Vagina (tissue), 2 donors: ENCODE results near the gene TMEM91. TPM values are rescaled to one million over a fixed set of nuclear protein-coding genes. Genes with fewer than 3 reads are reported as not detected.
"Not testable (repeated sequence)": the region's sequence is repeated elsewhere in the genome, so short reads cannot be mapped to it uniquely, and the experiment has no call there.

ENCODE experiments used
- DNase-seq, 2 donors: peaks; one replicate each; pipeline ENCODE4 v3.0.0-alpha.2; 2017; ENCODE audit errors: extremely low spot score in 2 of 2
- H3K27ac ChIP-seq: fragments of 200-600 bp; sonication (generic); one replicate; pipeline ENCODE4 v1.5.1; 2019
- H3K27me3 ChIP-seq: fragments of 200-600 bp; sonication (generic); one replicate; pipeline ENCODE4 v1.5.1; 2019
- H3K36me3 ChIP-seq, 2 donors: fragments of 200-600 bp; sonication (generic); one replicate each; pipeline ENCODE4 v1.5.1; 2017 to 2019
- H3K4me1 ChIP-seq: fragments of 200-600 bp; sonication (generic); one replicate; pipeline ENCODE4 v1.5.1; 2019
- H3K4me3 ChIP-seq, 2 donors: fragments of 200-600 bp; sonication (generic); 1 replicate in 1 of 2; 2 replicates in 1 of 2; pipeline ENCODE4 v1.5.1; 2016 to 2019
- H3K9me3 ChIP-seq: fragments of 200-600 bp; sonication (generic); one replicate; pipeline ENCODE4 v1.5.1; 2019
- POLR2A ChIP-seq, 2 donors: fragments of 450-650 bp; IDR thresholded peaks; one replicate each; pipeline ENCODE4 v1.6.1; 2017; ENCODE audit warnings: antibody characterized with exemption in 2 of 2, mild to moderate bottlenecking in 2 of 2, moderate library complexity in 2 of 2
- POLR2AphosphoS5 ChIP-seq, 2 donors: sonication (generic); formaldehyde crosslinking; IDR thresholded peaks; one replicate each; pipeline ENCODE4 v1.9.0; 2017; ENCODE audit warnings: antibody characterized with exemption in 2 of 2, mild to moderate bottlenecking in 2 of 2, low read depth in 1 of 2; ENCODE audit not compliant: insufficient read depth in 1 of 2
- intact Hi-C: fragments of 100-400 bp; cut with DNase I; formaldehyde crosslinking; loops from one replicate; pipeline ENCODE4 v1.15.1; 2023
- total RNA-seq: library from RNA; depleted of rRNA; stranded (reverse); fragments of >200 nt; gene quantifications from one replicate; pipeline ENCODE4 v1.2.3, GENCODE V29; 2016
- TF ChIP-seq, protein P1 (sequence below), 3 experiments: fragments of 450-650 bp in 2 of 3; fragments of 200-600 bp in 1 of 3; sonication (generic) in 1 of 3; IDR thresholded peaks; one replicate each; pipeline ENCODE4 v1.5.1; 2017 to 2019; ENCODE audit warnings: antibody characterized with exemption in 3 of 3, mild to moderate bottlenecking in 2 of 3, moderate library complexity in 2 of 3

Gene TMEM91
- total RNA-seq, 1 donor from 2014 or later, result 34.4 TPM

DNA sequence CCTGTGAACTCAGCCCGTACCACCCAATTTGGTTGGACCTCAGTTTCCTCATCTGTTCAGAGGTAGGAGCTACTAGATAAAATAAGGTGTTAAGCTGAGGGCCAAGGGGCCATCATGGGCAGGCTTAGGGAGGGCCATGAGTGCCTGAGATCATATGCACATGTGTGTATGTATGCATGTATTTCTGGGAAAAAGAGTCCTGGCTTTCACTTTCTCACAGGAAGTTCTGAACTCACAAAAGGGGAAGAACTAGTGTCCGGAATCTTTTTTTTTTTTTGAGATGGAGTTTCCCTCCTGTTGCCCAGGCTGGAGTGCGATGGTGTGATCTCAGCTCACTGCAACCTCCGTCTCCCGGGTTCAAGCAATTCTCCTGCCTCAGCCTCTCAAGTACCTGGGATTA, 41.5 kb upstream of the TMEM91 start:
- Histone ChIP-seq H3K27ac (no peak overlapping the region), H3K36me3 (peaks cover 0 to 32% of the 10 kb centered on the region in 2 donors), H3K4me1 (no peaks in the 10 kb centered on the region), H3K27me3 (no peaks in the 10 kb centered on the region), H3K9me3 (no peaks in the 10 kb centered on the region), H3K4me3 (no peak overlapping the region)
- intact Hi-C loops, result no loop called here
- no peak for DNase-seq
- TF ChIP-seq POLR2A (IDR thresholded peaks at IDR 0.05) (no peak), POLR2AphosphoS5 (IDR thresholded peaks at IDR 0.05; ENCODE audit: insufficient read depth in 1 of 2, low read depth in 1 of 2) (no peak)
- TF ChIP-seq, protein P1, sequence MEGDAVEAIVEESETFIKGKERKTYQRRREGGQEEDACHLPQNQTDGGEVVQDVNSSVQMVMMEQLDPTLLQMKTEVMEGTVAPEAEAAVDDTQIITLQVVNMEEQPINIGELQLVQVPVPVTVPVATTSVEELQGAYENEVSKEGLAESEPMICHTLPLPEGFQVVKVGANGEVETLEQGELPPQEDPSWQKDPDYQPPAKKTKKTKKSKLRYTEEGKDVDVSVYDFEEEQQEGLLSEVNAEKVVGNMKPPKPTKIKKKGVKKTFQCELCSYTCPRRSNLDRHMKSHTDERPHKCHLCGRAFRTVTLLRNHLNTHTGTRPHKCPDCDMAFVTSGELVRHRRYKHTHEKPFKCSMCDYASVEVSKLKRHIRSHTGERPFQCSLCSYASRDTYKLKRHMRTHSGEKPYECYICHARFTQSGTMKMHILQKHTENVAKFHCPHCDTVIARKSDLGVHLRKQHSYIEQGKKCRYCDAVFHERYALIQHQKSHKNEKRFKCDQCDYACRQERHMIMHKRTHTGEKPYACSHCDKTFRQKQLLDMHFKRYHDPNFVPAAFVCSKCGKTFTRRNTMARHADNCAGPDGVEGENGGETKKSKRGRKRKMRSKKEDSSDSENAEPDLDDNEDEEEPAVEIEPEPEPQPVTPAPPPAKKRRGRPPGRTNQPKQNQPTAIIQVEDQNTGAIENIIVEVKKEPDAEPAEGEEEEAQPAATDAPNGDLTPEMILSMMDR (IDR thresholded peaks at IDR 0.05), result no peak

DNA sequence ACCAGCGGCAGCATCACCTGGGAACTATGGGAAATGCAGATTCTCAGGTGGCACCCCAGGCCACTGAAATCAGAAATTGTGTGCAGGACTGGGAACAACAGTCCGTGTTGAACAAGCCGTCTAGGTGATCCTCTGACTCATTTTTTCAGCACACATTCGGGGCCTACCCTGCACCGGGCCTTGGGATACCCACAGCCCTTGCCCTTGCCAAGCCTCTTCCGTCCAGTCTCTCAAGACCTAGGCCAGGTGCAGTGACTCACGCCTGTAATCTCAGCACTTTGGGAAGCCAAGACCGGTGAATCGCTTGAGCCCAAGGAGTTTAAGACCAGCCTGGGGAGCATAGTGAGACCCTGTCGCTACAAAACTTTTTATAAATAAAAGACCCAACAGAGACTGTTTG, 40.9 kb upstream of the TMEM91 start:
- Histone ChIP-seq H3K27ac (no peak overlapping the region), H3K9me3 (no peaks in the 10 kb centered on the region), H3K4me1 (no peaks in the 10 kb centered on the region), H3K36me3 (peaks cover 0 to 32% of the 10 kb centered on the region in 2 donors), H3K4me3 (no peak overlapping the region), H3K27me3 (no peaks in the 10 kb centered on the region)
- no peak for TF ChIP-seq POLR2AphosphoS5 (IDR thresholded peaks at IDR 0.05; ENCODE audit: insufficient read depth in 1 of 2, low read depth in 1 of 2)
- no peak for TF ChIP-seq POLR2A (IDR thresholded peaks at IDR 0.05)
- TF ChIP-seq, protein P1 (IDR thresholded peaks at IDR 0.05), result no peak
- no peak for DNase-seq
- intact Hi-C loops, result no loop called here

DNA sequence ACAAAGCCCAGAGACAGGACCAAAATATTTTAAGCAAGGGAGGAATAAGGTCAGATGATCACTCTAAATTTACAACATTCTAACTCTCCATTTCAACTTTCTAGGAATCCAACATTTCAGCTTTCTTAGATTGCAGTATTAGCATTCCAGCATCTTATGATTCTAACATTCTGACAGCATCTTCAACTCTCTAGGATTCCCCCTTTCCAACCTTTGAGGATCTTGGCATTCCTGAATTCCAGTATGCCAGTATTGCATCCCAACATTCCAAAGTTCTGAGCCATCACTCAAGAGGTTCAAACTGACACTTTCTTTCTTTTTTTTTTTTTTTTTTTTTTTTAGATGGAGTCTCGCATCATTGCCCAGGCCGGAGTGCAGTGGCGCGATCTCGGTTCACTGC, 36.4 kb upstream of the TMEM91 start:
- Histone ChIP-seq H3K27me3 (no peaks in the 10 kb centered on the region), H3K27ac (no peak overlapping the region), H3K36me3 (peaks cover 0 to 48% of the 10 kb centered on the region in 2 donors), H3K4me3 (no peak overlapping the region), H3K4me1 (no peaks in the 10 kb centered on the region), H3K9me3 (no peaks in the 10 kb centered on the region)
- TF ChIP-seq, protein P1 (IDR thresholded peaks at IDR 0.05), result no peak
- TF ChIP-seq POLR2A (IDR thresholded peaks at IDR 0.05) (no peak), POLR2AphosphoS5 (IDR thresholded peaks at IDR 0.05; ENCODE audit: insufficient read depth in 1 of 2, low read depth in 1 of 2) (no peak)
- no peak for DNase-seq
- intact Hi-C loops, result no loop called here

DNA sequence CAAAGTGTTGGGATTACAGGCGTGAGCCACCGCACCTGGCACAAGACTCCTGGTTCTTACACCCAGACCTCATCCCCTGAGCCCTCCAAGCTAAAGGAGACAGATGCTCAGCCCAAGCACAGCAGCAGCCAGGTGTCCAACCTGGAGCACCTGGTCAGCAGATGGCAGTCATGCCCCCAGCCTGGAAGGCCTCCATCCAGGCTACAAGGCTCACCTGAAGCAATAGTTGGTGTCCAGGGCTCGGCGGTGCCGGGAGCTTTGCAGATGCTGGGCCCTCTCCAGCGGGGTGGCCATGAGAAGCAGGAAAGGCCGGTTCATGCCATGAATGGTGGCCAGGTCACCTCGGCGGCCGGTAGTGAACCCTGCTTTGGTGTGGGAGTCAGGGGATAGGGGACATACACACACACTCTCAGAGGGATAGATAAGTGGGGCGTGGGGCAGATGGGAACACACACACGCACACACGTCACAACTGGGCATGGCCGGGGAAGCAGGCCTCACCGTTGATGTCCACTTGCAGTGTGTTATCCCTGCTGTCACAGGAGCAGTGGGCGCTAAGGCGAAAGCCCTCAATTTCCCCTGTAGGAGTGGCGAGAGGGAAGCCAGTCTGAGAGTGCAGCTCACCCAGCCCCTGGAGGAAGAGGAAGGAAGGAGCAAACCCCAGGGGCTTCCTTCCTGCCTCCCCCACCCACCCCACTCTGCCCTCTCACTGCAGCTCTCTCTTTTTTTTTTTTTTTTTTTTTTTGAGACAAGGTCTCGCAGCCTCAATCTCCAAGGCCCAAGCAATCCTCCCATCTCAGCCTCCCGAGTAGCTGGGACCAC, 34.5 kb upstream of the TMEM91 start:
- DNase-seq, result no peak
- H3K4me3 ChIP-seq, result no peak overlapping the region
- no peak overlapping the region for H3K27ac ChIP-seq
- H3K27me3 ChIP-seq, result no peaks in the 10 kb centered on the region
- no peaks in the 10 kb centered on the region for H3K9me3 ChIP-seq
- H3K4me1 ChIP-seq, result no peaks in the 10 kb centered on the region
- H3K36me3 ChIP-seq, result peaks cover 0 to 61% of the 10 kb centered on the region in 2 donors
- TF ChIP-seq POLR2AphosphoS5 (IDR thresholded peaks at IDR 0.05; ENCODE audit: insufficient read depth in 1 of 2, low read depth in 1 of 2), result no peak
- TF ChIP-seq, protein P1 (IDR thresholded peaks at IDR 0.05), result no peak
- TF ChIP-seq POLR2A (IDR thresholded peaks at IDR 0.05), result no peak
- intact Hi-C loops, result no loop called here

DNA sequence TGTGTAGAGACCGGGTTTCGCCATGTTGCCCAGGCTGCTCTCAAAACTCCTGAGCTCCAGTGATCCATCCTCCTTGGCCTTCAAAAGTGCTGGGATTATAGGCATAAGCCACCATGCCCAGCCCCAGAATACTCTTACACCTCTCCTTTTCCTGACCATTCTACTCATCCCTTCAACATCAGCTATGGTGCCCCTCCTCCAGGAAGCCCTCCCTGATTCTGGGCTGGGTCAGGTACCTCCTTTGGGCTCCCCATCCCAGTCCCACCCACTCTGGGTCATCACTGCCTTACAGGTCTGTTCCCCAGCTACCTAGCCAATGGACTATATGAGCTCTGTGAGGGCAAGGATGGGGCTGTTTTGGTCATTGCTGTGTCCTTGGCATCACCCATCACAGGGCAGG, 32.2 kb upstream of the TMEM91 start:
- no peaks in the 10 kb centered on the region for H3K27me3 ChIP-seq
- no peaks in the 10 kb centered on the region for H3K9me3 ChIP-seq
- H3K36me3 ChIP-seq, result peaks cover 0 to 66% of the 10 kb centered on the region in 2 donors
- no peak for TF ChIP-seq POLR2A (IDR thresholded peaks at IDR 0.05)
- TF ChIP-seq, protein P1 (IDR thresholded peaks at IDR 0.05), result no peak
- no peak overlapping the region for H3K27ac ChIP-seq
- peaks cover 2% of the 10 kb centered on the region for H3K4me1 ChIP-seq
- DNase-seq, result no peak
- intact Hi-C loops, result no loop called here
- H3K4me3 ChIP-seq, result no peak overlapping the region

DNA sequence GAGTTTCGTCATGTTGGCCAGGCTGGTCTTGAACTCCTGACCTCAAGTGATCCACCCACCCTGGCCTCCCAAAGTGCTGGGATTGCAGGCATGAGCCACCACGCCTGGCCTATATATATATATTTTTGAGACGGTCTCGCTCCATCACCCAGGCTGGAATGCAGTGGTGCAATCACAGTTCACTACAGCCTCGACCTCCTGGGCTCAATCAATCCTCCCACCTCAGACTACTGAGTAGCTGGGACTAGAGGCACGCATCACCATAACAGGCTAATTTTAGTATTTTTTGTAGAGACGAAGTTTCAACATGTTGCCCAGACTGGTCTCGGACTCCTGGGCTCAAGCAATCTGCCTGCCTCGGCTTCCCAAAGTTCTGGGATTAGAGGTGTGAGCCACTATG, 29.4 kb upstream of the TMEM91 start:
- Histone ChIP-seq H3K4me1 (peaks cover 24% of the 10 kb centered on the region), H3K36me3 (peaks cover 0 to 54% of the 10 kb centered on the region in 2 donors)
- H3K27ac ChIP-seq, H3K9me3 ChIP-seq, H3K27me3 ChIP-seq, intact Hi-C loops, H3K4me3 ChIP-seq, DNase-seq: not testable (repeated sequence)
